BLaER1 (cell line): ENCODE results near the gene CFL2.

Source experiments
- H3K27ac ChIP-seq: shearing (Covaris generic); formaldehyde crosslinking; 2 replicates; pipeline ENCODE4 v1.8.1; 2022
- H3K27me3 ChIP-seq: shearing (Covaris generic); formaldehyde crosslinking; 2 replicates; pipeline ENCODE4 v1.8.1; 2022
- H3K36me3 ChIP-seq: shearing (Covaris generic); formaldehyde crosslinking; 2 replicates; pipeline ENCODE4 v1.8.1; 2022
- H3K4me1 ChIP-seq: shearing (Covaris generic); formaldehyde crosslinking; 2 replicates; pipeline ENCODE4 v1.8.1; 2022
- H3K4me2 ChIP-seq: shearing (Covaris generic); formaldehyde crosslinking; 2 replicates; pipeline ENCODE4 v1.8.1; 2022
- H3K4me3 ChIP-seq: shearing (Covaris generic); formaldehyde crosslinking; 2 replicates; pipeline ENCODE4 v1.8.1; 2022
- H3K9ac ChIP-seq: shearing (Covaris generic); formaldehyde crosslinking; 2 replicates; pipeline ENCODE4 v1.8.1; 2022
- H3K9me3 ChIP-seq: shearing (Covaris generic); formaldehyde crosslinking; 2 replicates; pipeline ENCODE4 v1.8.1; 2022
- H4K20me1 ChIP-seq: shearing (Covaris generic); formaldehyde crosslinking; 2 replicates; pipeline ENCODE4 v1.8.1; 2022
- Cebpa-rat ChIP-seq: shearing (Covaris generic); IDR thresholded peaks from 2 replicates; pipeline ENCODE4 v1.8.1; 2022

Gene CFL2

GRCh38 chr14:34733245-34733644 lies 18.9 kb upstream of the CFL2 start:
- no peak overlapping the region for H3K27ac ChIP-seq
- no peak for TF ChIP-seq Cebpa-rat
- no peak overlapping the region for H3K4me2 ChIP-seq
- H3K4me3 ChIP-seq = no peak overlapping the region
- H3K36me3 ChIP-seq = no peaks in the 10 kb centered on the region
- no peaks in the 10 kb centered on the region for H3K4me1 ChIP-seq
- H3K27me3 ChIP-seq = no peaks in the 10 kb centered on the region
- no peaks in the 10 kb centered on the region for H4K20me1 ChIP-seq
- H3K9ac ChIP-seq = no peak overlapping the region
- H3K9me3 ChIP-seq = no peaks in the 10 kb centered on the region

GRCh38 chr14:34732802-34733201 lies 18.4 kb upstream of the CFL2 start:
- Histone ChIP-seq H3K4me1 (no peaks in the 10 kb centered on the region), H3K4me2 (no peak overlapping the region), H3K36me3 (no peaks in the 10 kb centered on the region), H4K20me1 (no peaks in the 10 kb centered on the region), H3K9ac (no peak overlapping the region), H3K27me3 (no peaks in the 10 kb centered on the region), H3K4me3 (no peak overlapping the region), H3K9me3 (no peaks in the 10 kb centered on the region), H3K27ac (no peak overlapping the region)
- no peak for TF ChIP-seq Cebpa-rat

DNA sequence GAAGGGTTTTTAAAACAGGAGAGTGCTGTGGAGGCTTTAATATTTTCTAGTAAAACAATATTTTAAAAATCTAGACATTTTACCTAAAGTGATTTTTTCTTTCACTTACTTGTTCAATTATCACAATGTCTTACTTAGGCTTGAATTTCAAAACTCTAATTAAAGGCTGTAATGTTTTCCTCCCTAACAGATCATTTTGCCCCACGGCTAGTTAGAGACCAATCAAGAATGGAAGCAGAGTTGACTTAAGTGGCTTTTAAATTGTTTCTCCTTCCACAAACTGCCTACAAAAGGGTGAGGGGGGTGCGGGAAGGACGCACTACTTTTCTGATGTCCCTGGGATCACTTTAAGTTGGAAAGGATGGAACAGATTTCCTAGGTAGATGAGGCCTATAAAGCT lies 9.5 kb upstream of the CFL2 start:
- H3K4me2 ChIP-seq = no peak overlapping the region
- no peak overlapping the region for H3K4me3 ChIP-seq
- H3K9me3 ChIP-seq = no peaks in the 10 kb centered on the region
- H4K20me1 ChIP-seq = no peaks in the 10 kb centered on the region
- H3K27ac ChIP-seq = no peak overlapping the region
- H3K9ac ChIP-seq = no peak overlapping the region
- no peaks in the 10 kb centered on the region for H3K36me3 ChIP-seq
- TF ChIP-seq Cebpa-rat = no peak
- H3K27me3 ChIP-seq = no peaks in the 10 kb centered on the region
- no peaks in the 10 kb centered on the region for H3K4me1 ChIP-seq

DNA sequence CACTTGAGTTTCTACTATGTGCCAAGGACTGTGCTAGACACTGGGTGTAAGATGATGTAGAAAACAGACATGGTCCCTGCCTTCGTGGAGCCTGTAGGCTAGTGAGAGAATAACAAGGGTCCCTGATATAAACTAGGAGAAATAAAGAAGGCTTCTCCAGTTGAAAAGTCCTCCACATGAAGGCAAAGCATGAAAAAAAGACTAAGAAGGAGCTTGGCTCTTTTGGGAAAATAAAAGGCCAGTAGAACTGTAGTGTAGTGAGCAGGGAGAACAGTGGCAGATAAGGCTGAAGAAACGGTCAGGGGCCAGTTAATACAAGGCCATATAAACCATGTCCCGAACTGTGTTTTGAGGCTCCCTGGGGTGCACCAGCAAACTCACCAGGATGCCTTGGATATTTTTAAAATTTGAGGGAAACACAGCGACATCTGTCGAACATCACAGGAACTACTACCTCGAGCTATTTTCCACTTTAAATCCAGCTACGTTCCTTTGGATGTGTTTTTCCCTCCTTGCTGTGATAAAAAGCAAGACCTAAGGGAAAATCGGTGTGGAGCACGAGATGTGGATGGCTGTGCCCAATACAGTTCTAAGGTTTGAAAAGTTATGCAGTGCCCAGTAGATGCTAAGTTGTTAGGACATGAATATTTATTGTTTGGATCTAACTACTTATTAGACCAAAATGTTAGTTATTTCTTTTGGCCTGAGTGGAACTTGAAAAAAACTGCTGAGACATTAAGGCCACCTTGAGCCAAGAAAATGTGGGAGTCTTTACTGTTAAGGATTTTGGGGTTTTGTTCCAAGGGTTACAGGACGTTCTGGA lies 8.5 kb upstream of the CFL2 start:
- H3K36me3 ChIP-seq = no peaks in the 10 kb centered on the region
- no peaks in the 10 kb centered on the region for H3K4me1 ChIP-seq
- no peaks in the 10 kb centered on the region for H3K9me3 ChIP-seq
- H4K20me1 ChIP-seq = no peaks in the 10 kb centered on the region
- H3K4me2 ChIP-seq = no peak overlapping the region
- no peak for TF ChIP-seq Cebpa-rat
- no peaks in the 10 kb centered on the region for H3K27me3 ChIP-seq
- no peak overlapping the region for H3K4me3 ChIP-seq
- H3K27ac ChIP-seq = no peak overlapping the region
- no peak overlapping the region for H3K9ac ChIP-seq

- TF ChIP-seq Cebpa-rat = no peak
- Histone ChIP-seq H3K9ac (no peak overlapping the region), H3K4me3 (no peak overlapping the region), H4K20me1 (no peaks in the 10 kb centered on the region), H3K36me3 (no peaks in the 10 kb centered on the region), H3K27ac (no peak overlapping the region), H3K4me2 (no peak overlapping the region), H3K27me3 (no peaks in the 10 kb centered on the region), H3K9me3 (no peaks in the 10 kb centered on the region), H3K4me1 (no peaks in the 10 kb centered on the region)
Observed at GRCh38 chr14:34721129-34721528, 6.7 kb upstream of the CFL2 start.

- Histone ChIP-seq H3K4me1 (no peaks in the 10 kb centered on the region), H3K36me3 (no peaks in the 10 kb centered on the region), H3K4me3 (no peak overlapping the region), H3K27ac (no peak overlapping the region), H3K9me3 (no peaks in the 10 kb centered on the region), H3K4me2 (no peak overlapping the region), H4K20me1 (no peaks in the 10 kb centered on the region), H3K9ac (no peak overlapping the region), H3K27me3 (no peaks in the 10 kb centered on the region)
- TF ChIP-seq Cebpa-rat = no peak
Observed at GRCh38 chr14:34718750-34719304, 4.4 kb upstream of the CFL2 start.

DNA sequence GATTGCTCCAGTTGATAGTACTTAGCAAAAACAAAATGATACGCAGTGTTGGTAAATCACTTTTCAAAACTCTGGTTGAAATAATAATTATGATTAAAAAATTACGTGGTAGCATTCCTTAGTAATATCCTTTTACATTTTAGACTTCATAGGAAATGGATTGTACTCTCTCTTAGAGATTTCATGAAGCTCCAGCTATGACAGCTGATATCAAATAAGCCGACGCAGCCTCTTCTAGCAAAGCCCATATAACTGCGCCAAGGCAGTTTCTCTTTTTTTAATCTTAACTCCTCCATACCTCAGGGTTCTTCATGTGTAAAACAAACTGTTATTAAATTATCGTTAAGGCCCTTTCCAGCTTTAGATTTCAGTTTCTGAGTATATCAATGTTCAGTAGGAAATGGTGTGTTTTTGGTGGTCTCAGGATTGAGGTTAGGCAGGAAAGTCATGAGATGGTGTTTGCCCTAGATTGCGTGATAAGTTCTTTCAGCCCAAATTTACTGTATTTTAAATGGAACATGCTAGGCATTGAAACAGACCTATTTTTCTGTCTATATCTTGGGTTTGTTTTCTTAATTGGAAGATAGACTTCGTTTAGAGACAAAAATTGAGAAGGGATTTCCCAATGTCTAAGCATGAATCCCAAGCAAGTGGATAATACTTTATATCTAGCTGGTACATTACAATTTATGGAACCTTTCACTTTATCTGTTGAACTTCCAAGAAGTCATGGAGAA lies 902 bp upstream of the CFL2 start:
- Histone ChIP-seq H3K4me3 (peak overlapping the region; percentile 81), H3K4me2 (peak overlapping the region; percentile 82), H3K4me1 (peaks cover 33% of the 10 kb centered on the region), H3K9me3 (no peaks in the 10 kb centered on the region), H3K9ac (peak overlapping the region; percentile 86; the same call in 1 of the 2 replicates), H3K27me3 (no peaks in the 10 kb centered on the region), H3K36me3 (peaks cover 10% of the 10 kb centered on the region; the same call in 1 of the 2 replicates), H3K27ac (no peak overlapping the region), H4K20me1 (no peaks in the 10 kb centered on the region)
- no peak for TF ChIP-seq Cebpa-rat

- peak overlapping the region; percentile 87 for H3K27ac ChIP-seq
- peak overlapping the region; percentile 86 for H3K9ac ChIP-seq
- peaks cover 10% of the 10 kb centered on the region; the same call in 1 of the 2 replicates for H3K36me3 ChIP-seq
- H3K27me3 ChIP-seq = no peaks in the 10 kb centered on the region
- no peaks in the 10 kb centered on the region for H4K20me1 ChIP-seq
- no peaks in the 10 kb centered on the region for H3K9me3 ChIP-seq
- no peak for TF ChIP-seq Cebpa-rat
- H3K4me2 ChIP-seq = peak overlapping the region; percentile 85
- peak overlapping the region; percentile 81 for H3K4me3 ChIP-seq
- H3K4me1 ChIP-seq = peaks cover 48% of the 10 kb centered on the region
Observed at GRCh38 chr14:34713681-34714319, 593 bp downstream of the CFL2 start.

DNA sequence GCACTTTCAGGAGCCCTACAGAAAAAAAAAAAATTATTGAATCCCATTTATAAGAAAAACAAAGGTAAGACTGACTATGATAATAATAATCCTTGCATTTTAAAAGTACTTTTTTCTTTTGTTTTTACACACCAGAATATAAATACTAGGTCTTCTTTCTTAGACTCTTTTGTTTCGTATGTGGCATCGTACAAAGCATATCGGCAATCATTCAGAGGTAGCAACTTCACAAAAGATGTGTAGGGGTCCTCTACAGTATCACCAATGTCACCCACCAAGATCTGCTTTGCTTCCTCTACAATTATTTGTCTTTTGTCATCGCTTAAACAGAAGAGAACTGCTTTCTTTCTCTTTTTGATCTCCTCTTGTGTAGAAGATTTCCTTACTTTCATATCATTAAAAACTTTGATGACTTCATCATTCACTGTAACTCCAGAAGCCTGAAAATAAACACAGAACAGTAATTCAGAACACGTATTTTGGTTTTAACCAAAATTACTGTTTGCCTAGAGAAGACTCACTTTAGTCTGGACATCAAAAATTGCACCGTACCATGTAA lies 1.2 kb downstream of the CFL2 start:
- H3K9ac ChIP-seq = peak overlapping the region; percentile 86
- TF ChIP-seq Cebpa-rat = no peak
- no peaks in the 10 kb centered on the region for H3K27me3 ChIP-seq
- 0 out of 2 replicates have a peak overlapping the region, but pooled peaks have one; percentile 87 for H3K27ac ChIP-seq
- H3K4me1 ChIP-seq = peaks cover 49% of the 10 kb centered on the region
- H4K20me1 ChIP-seq = no peaks in the 10 kb centered on the region
- no peaks in the 10 kb centered on the region for H3K9me3 ChIP-seq
- H3K4me3 ChIP-seq = peak overlapping the region; percentile 81
- peaks cover 10% of the 10 kb centered on the region; the same call in 1 of the 2 replicates for H3K36me3 ChIP-seq
- peak overlapping the region; percentile 85 for H3K4me2 ChIP-seq
